Activated naive CD8-positive, alpha-beta T cell treated with anti-CD3 and anti-CD28 coated beads, Interleukin-2, amount 10 ng/mL, durations not matched to agents 7 days and 5 days (primary cell): ENCODE results near the gene LIPE. TPM values are rescaled to one million over a fixed set of nuclear protein-coding genes. Genes with fewer than 3 reads are reported as not detected.

Experiments
- ATAC-seq: fragments of 150-1000 bp; cut with Tn5 transposase; one replicate; pipeline ENCODE4 v1.10.0; 2021; ENCODE audit warnings: low read depth, moderate library complexity
- POLR2A ChIA-PET: fragments of 350-600 bp; sonication (Branson Sonifier 250); formaldehyde crosslinking; loops from one replicate; lab custom pipeline; 2021; ENCODE audit warnings: antibody characterized with exemption; lab: Charles Lee
- DNase-seq: peaks from one replicate; pipeline ENCODE4 v3.0.0; 2021
- H3K27ac Mint-ChIP-seq: one replicate; pipeline ENCODE4 v1.8.0; 2022; ENCODE audit warnings: mild to moderate bottlenecking, mixed read lengths
- H3K27me3 Mint-ChIP-seq: one replicate; pipeline ENCODE4 v1.8.0; 2022; ENCODE audit warnings: mild to moderate bottlenecking, moderate library complexity, mixed read lengths
- H3K36me3 Mint-ChIP-seq: one replicate; pipeline ENCODE4 v1.8.0; 2021; ENCODE audit warnings: mild to moderate bottlenecking, mixed read lengths
- H3K4me1 Mint-ChIP-seq: one replicate; pipeline ENCODE4 v1.8.0; 2021; ENCODE audit warnings: mixed read lengths
- H3K4me3 Mint-ChIP-seq: one replicate; pipeline ENCODE4 v1.8.0; 2022; ENCODE audit warnings: mild to moderate bottlenecking, moderate library complexity, mixed read lengths
- H3K9me3 Mint-ChIP-seq: one replicate; pipeline ENCODE4 v1.8.0; 2021; ENCODE audit warnings: mixed read lengths
- total RNA-seq, 2 experiments: library from RNA; stranded (reverse); gene quantifications; one replicate each; pipeline ENCODE4 v1.2.3, GENCODE V29; 2021

LIPE gene
- total RNA-seq, 2 experiments from 2014 or later, result 34.6 to 35.1 TPM

GRCh38 chr19:42401365-42402303, 25.6 kb downstream of the LIPE start:
- POLR2A ChIA-PET, result interaction anchor here (0.6 to 1.9 kb wide), 3 partner anchors 22 to 1258 kb away, joined by 3 to 7 read pairs (median 5); no protein-coding TSS in a partner anchor
- peaks cover 2% of the 10 kb centered on the region for H3K27me3 Mint-ChIP-seq
- H3K4me1 Mint-ChIP-seq, result peaks cover 23% of the 10 kb centered on the region
- peaks cover 15% of the 10 kb centered on the region for H3K36me3 Mint-ChIP-seq
- H3K9me3 Mint-ChIP-seq, result no peaks in the 10 kb centered on the region
- ATAC-seq (peak; percentile 65), DNase-seq (peak; percentile 79)
- H3K4me3 Mint-ChIP-seq, result peak overlapping the region; percentile 82
- peak overlapping the region; percentile 78 for H3K27ac Mint-ChIP-seq

- ATAC-seq (no peak), DNase-seq (no peak)
- Mint-ChIP-seq H3K4me3 (no peak overlapping the region), H3K27ac (no peak overlapping the region), H3K9me3 (no peaks in the 10 kb centered on the region), H3K36me3 (peaks cover 13% of the 10 kb centered on the region), H3K4me1 (peaks cover 31% of the 10 kb centered on the region), H3K27me3 (peaks cover 2% of the 10 kb centered on the region)
- POLR2A ChIA-PET, result interaction anchor here (1.9 kb wide), 1 partner anchor 23 kb away, joined by 7 read pairs; no protein-coding TSS in a partner anchor
These were observed 26.8 kb downstream of the LIPE start for GRCh38 chr19:42400404-42400803.

GRCh38 chr19:42397263-42398166, 29.7 kb downstream of the LIPE start:
- POLR2A ChIA-PET, result interaction anchor here (0.5 to 1.5 kb wide), 3 partner anchors 9 to 584 kb away, joined by 3 to 6 read pairs (median 4); no protein-coding TSS in a partner anchor
- peaks cover 33% of the 10 kb centered on the region for H3K4me1 Mint-ChIP-seq
- no peak for ATAC-seq
- H3K9me3 Mint-ChIP-seq, result no peaks in the 10 kb centered on the region
- peaks cover 10% of the 10 kb centered on the region for H3K36me3 Mint-ChIP-seq
- peaks cover 2% of the 10 kb centered on the region for H3K27me3 Mint-ChIP-seq
- H3K27ac Mint-ChIP-seq, result peak overlapping the region; percentile 92
- no peak for DNase-seq
- peak overlapping the region; percentile 98 for H3K4me3 Mint-ChIP-seq

- POLR2A ChIA-PET, result interaction anchor here (0.9 to 1.5 kb wide), 3 partner anchors 10 to 44 kb away, joined by 3 to 6 read pairs (median 4); no protein-coding TSS in a partner anchor
- peaks cover 2% of the 10 kb centered on the region for H3K27me3 Mint-ChIP-seq
- DNase-seq (peak; percentile 98), ATAC-seq (peak; percentile 96)
- peak overlapping the region; percentile 92 for H3K27ac Mint-ChIP-seq
- H3K4me3 Mint-ChIP-seq, result peak overlapping the region; percentile 98
- peaks cover 29% of the 10 kb centered on the region for H3K4me1 Mint-ChIP-seq
- H3K36me3 Mint-ChIP-seq, result peaks cover 7% of the 10 kb centered on the region
- H3K9me3 Mint-ChIP-seq, result no peaks in the 10 kb centered on the region
These were observed 30.6 kb downstream of the LIPE start for GRCh38 chr19:42396381-42397262.

- H3K36me3 Mint-ChIP-seq, result peaks cover 4% of the 10 kb centered on the region
- POLR2A ChIA-PET, result no interaction called here
- no peak overlapping the region for H3K27ac Mint-ChIP-seq
- no peak overlapping the region for H3K4me3 Mint-ChIP-seq
- no peak for ATAC-seq
- H3K27me3 Mint-ChIP-seq, result peaks cover 14% of the 10 kb centered on the region
- H3K4me1 Mint-ChIP-seq, result peaks cover 23% of the 10 kb centered on the region
- no peaks in the 10 kb centered on the region for H3K9me3 Mint-ChIP-seq
- no peak for DNase-seq
These were observed 32.4 kb downstream of the LIPE start for GRCh38 chr19:42394751-42395150.

GRCh38 chr19:42392165-42392564, 35.0 kb downstream of the LIPE start:
- Mint-ChIP-seq H3K36me3 (no peaks in the 10 kb centered on the region), H3K9me3 (no peaks in the 10 kb centered on the region), H3K4me3 (no peak overlapping the region), H3K27me3 (peaks cover 19% of the 10 kb centered on the region), H3K27ac (no peak overlapping the region), H3K4me1 (peaks cover 13% of the 10 kb centered on the region)
- POLR2A ChIA-PET, result no interaction called here
- ATAC-seq (no peak), DNase-seq (no peak)

GRCh38 chr19:42389899-42390298, 37.3 kb downstream of the LIPE start, which contains the start of gene CNFN:
Gene CNFN (minus strand): TSS chr19:42390297. CDS start chr19:42389037, 1,260 bp downstream.
- Mint-ChIP-seq H3K27me3 (peaks cover 28% of the 10 kb centered on the region), H3K4me1 (peaks cover 7% of the 10 kb centered on the region), H3K36me3 (no peaks in the 10 kb centered on the region), H3K9me3 (no peaks in the 10 kb centered on the region), H3K4me3 (no peak within 1 kb of the TSS), H3K27ac (no peak within 1 kb of the TSS)
- DNase-seq (no peak), ATAC-seq (no peak)
- POLR2A ChIA-PET, result no interaction called here

- POLR2A ChIA-PET, result no interaction called here
- ATAC-seq (no peak), DNase-seq (no peak)
- peaks cover 7% of the 10 kb centered on the region for H3K4me1 Mint-ChIP-seq
- no peaks in the 10 kb centered on the region for H3K36me3 Mint-ChIP-seq
- no peak overlapping the region for H3K27ac Mint-ChIP-seq
- H3K9me3 Mint-ChIP-seq, result no peaks in the 10 kb centered on the region
- H3K4me3 Mint-ChIP-seq, result no peak overlapping the region
- peaks cover 28% of the 10 kb centered on the region for H3K27me3 Mint-ChIP-seq
These were observed 38.2 kb downstream of the LIPE start for GRCh38 chr19:42388851-42389489.

GRCh38 chr19:42386974-42387707, 40.0 kb downstream of the LIPE start:
- no peaks in the 10 kb centered on the region for H3K9me3 Mint-ChIP-seq
- peaks cover 7% of the 10 kb centered on the region for H3K4me1 Mint-ChIP-seq
- H3K27ac Mint-ChIP-seq, result no peak overlapping the region
- H3K36me3 Mint-ChIP-seq, result no peaks in the 10 kb centered on the region
- peaks cover 31% of the 10 kb centered on the region for H3K27me3 Mint-ChIP-seq
- DNase-seq (peak; percentile 85), ATAC-seq (peak; percentile 92)
- POLR2A ChIA-PET, result interaction anchor here (0.7 kb wide), 1 partner anchor 213 kb away, joined by 6 read pairs; no protein-coding TSS in a partner anchor
- peak overlapping the region; percentile 42 for H3K4me3 Mint-ChIP-seq

GRCh38 chr19:42380155-42380554, 47.0 kb downstream of the LIPE start:
- Mint-ChIP-seq H3K4me3 (no peak overlapping the region), H3K36me3 (no peaks in the 10 kb centered on the region)

More at GRCh38 chr19:42380155-42380554, 47.0 kb downstream of the LIPE start:
- ATAC-seq, result no peak
- no peak overlapping the region for H3K27ac Mint-ChIP-seq
- no peaks in the 10 kb centered on the region for H3K9me3 Mint-ChIP-seq
- no peak for DNase-seq
- peaks cover 17% of the 10 kb centered on the region for H3K27me3 Mint-ChIP-seq
- peaks cover 4% of the 10 kb centered on the region for H3K4me1 Mint-ChIP-seq
- POLR2A ChIA-PET, result no interaction called here
